PC-9 (cell line): ENCODE results near the gene GSTCD. TPM values are rescaled to one million over a fixed set of nuclear protein-coding genes. Genes with fewer than 3 reads are reported as not detected.

Source experiments
- BruUV-seq: library from RNA; stranded (reverse); fragments of 400-500 nt; replicated peaks from 2 replicates; lab custom pipeline; 2021; lab: Mats Ljungman, UMichigan
- CTCF ChIA-PET: fragments of 300-600 bp; sonication (Branson Sonifier 250); formaldehyde crosslinking; loops from one replicate; lab custom pipeline; 2022; ENCODE audit warnings: antibody characterized with exemption; lab: Charles Lee
- POLR2A ChIA-PET: fragments of 300-600 bp; sonication (Branson Sonifier 250); formaldehyde crosslinking; loops from one replicate; lab custom pipeline; 2022; ENCODE audit warnings: antibody characterized with exemption; ENCODE audit not compliant: unreplicated experiment; lab: Charles Lee
- DNase-seq, 2 experiments: peaks; one replicate each; pipeline versions ENCODE4 v3.0.0 to v3.0.0-alpha.2; 2015 to 2022; ENCODE audit warnings: mixed read lengths in 1 of 2
- H2AFZ ChIP-seq: fragments of 200-600 bp; sonication (generic); 2 replicates; pipeline ENCODE4 v1.8.1; 2017; ENCODE audit warnings: antibody characterized with exemption
- H3F3A ChIP-seq: fragments of 200-600 bp; sonication (generic); 2 replicates; pipeline ENCODE4 v1.8.1; 2017; ENCODE audit warnings: antibody characterized with exemption, mild to moderate bottlenecking, low read depth; ENCODE audit not compliant: insufficient read depth
- H3K27ac ChIP-seq: fragments of 200-600 bp; sonication (generic); 2 replicates; pipeline ENCODE4 v1.6.1; 2016; ENCODE audit warnings: mixed run types
- H3K27me3 ChIP-seq: fragments of 200-600 bp; sonication (generic); 2 replicates; pipeline ENCODE4 v1.6.1; 2016; ENCODE audit warnings: low read depth, mixed run types; ENCODE audit not compliant: insufficient read depth
- H3K36me3 ChIP-seq: fragments of 200-600 bp; sonication (generic); 2 replicates; pipeline ENCODE4 v1.6.1; 2016; ENCODE audit warnings: low read depth, mixed run types
- H3K4me1 ChIP-seq: fragments of 200-600 bp; sonication (generic); replicated peaks from 2 replicates; pipeline ENCODE4 v1.6.1; 2016; ENCODE audit warnings: mixed run types; ENCODE audit not compliant: insufficient read depth
- H3K4me2 ChIP-seq: fragments of 200-600 bp; sonication (generic); 2 replicates; pipeline ENCODE4 v1.6.1; 2017; ENCODE audit warnings: mixed run types
- H3K4me3 ChIP-seq: fragments of 200-600 bp; sonication (generic); 2 replicates; pipeline ENCODE4 v1.6.1; 2016; ENCODE audit warnings: mixed run types
- H3K79me2 ChIP-seq: fragments of 200-600 bp; sonication (generic); 2 replicates; pipeline ENCODE4 v1.6.1; 2017; ENCODE audit warnings: low read depth, mixed run types
- H3K9me2 ChIP-seq: fragments of 200-600 bp; sonication (generic); 2 replicates; pipeline ENCODE4 v1.8.1; 2017; ENCODE audit warnings: mild to moderate bottlenecking; ENCODE audit not compliant: insufficient read depth
- H3K9me3 ChIP-seq: fragments of 200-600 bp; sonication (generic); 2 replicates; pipeline ENCODE4 v1.8.1; 2016; ENCODE audit warnings: low read depth; ENCODE audit not compliant: insufficient read depth
- H4K20me1 ChIP-seq: fragments of 200-600 bp; sonication (generic); 2 replicates; pipeline ENCODE4 v1.8.1; 2017; ENCODE audit not compliant: insufficient read depth
- EZH2 ChIP-seq: fragments of 200-600 bp; sonication (generic); IDR thresholded peaks from 2 replicates; pipeline ENCODE4 v1.8.0; 2017; ENCODE audit warnings: antibody characterized with exemption, low read depth
- intact Hi-C: fragments of 100-400 bp; cut with micrococcal nuclease; formaldehyde crosslinking; loops from one replicate; pipeline ENCODE4 v1.10.0; 2022; ENCODE audit not compliant: unreplicated experiment
- total RNA-seq: library from RNA; stranded (reverse); gene quantifications from 2 replicates; pipeline ENCODE4 v1.2.3, GENCODE V29; 2021
- TF ChIP-seq, protein P1 (sequence below): fragments of 200-600 bp; sonication (generic); conservative IDR thresholded peaks from 2 replicates; pipeline ENCODE4 v1.6.1; 2017; ENCODE audit warnings: mixed run types, antibody characterized with exemption, mild to moderate bottlenecking, moderate library complexity

GSTCD gene
- total RNA-seq, 1 experiment from 2014 or later: 11.4 TPM

DNA sequence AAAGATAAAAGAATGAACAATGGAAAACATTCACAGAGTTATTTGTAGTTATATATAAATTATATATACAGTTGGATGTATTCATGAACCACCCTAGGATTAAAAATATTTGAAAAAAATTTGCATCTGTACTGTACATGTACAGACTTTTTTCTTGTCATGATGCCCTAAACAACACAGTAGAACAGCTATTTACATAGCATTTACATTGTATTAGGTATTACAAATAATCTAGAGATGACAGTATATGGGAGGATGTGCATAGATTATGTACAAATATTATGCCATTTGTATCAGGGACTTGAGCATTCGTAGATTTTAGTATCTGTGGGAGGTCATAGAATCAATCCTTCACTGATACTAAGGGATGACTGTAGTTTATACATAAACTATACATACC lies 44.8 kb downstream of the GSTCD start:
- no TSS peak for BruUV-seq
- H3K9me2 ChIP-seq: no peaks in the 10 kb centered on the region
- H3K4me1 ChIP-seq: no peaks in the 10 kb centered on the region
- intact Hi-C loops: no loop called here
- H3K4me2 ChIP-seq: no peak overlapping the region
- H3K4me3 ChIP-seq: no peak overlapping the region
- H3K27me3 ChIP-seq: no peaks in the 10 kb centered on the region
- TF ChIP-seq EZH2: no peak
- TF ChIP-seq, protein P1, sequence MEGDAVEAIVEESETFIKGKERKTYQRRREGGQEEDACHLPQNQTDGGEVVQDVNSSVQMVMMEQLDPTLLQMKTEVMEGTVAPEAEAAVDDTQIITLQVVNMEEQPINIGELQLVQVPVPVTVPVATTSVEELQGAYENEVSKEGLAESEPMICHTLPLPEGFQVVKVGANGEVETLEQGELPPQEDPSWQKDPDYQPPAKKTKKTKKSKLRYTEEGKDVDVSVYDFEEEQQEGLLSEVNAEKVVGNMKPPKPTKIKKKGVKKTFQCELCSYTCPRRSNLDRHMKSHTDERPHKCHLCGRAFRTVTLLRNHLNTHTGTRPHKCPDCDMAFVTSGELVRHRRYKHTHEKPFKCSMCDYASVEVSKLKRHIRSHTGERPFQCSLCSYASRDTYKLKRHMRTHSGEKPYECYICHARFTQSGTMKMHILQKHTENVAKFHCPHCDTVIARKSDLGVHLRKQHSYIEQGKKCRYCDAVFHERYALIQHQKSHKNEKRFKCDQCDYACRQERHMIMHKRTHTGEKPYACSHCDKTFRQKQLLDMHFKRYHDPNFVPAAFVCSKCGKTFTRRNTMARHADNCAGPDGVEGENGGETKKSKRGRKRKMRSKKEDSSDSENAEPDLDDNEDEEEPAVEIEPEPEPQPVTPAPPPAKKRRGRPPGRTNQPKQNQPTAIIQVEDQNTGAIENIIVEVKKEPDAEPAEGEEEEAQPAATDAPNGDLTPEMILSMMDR: no peak
- H3F3A ChIP-seq: no peaks in the 10 kb centered on the region
- H3K27ac ChIP-seq: no peak overlapping the region
- CTCF ChIA-PET: no interaction called here
- H3K9me3 ChIP-seq: no peaks in the 10 kb centered on the region
- H3K36me3 ChIP-seq: no peaks in the 10 kb centered on the region
- no peaks in the 10 kb centered on the region for H3K79me2 ChIP-seq
- H4K20me1 ChIP-seq: no peaks in the 10 kb centered on the region
- H2AFZ ChIP-seq: no peak overlapping the region
- no peak for DNase-seq
- POLR2A ChIA-PET: no interaction called here

DNA sequence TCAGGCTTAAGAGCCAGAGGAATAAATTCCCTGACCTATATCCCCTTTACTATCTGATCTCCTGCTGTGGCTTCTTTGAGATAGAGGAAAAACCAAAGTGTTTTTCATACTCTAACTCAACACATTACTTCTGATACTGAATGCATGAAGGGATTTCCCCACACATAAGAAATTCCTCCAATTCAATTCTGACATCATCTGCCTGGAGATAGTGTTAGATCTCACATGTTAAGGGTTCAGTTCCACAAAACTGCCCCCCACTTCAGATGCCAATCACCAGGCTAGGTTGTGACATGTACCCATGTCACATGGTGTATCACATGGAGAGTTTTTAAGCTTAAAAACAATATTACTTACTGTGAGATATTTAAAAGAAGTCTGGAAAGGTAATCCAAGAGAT lies 46.8 kb downstream of the GSTCD start:
- intact Hi-C loops: no loop called here
- Histone ChIP-seq H3K9me3 (no peaks in the 10 kb centered on the region), H3K4me1 (no peaks in the 10 kb centered on the region), H3K36me3 (no peaks in the 10 kb centered on the region), H3K9me2 (no peaks in the 10 kb centered on the region), H4K20me1 (no peaks in the 10 kb centered on the region), H3K27ac (no peak overlapping the region), H3F3A (no peaks in the 10 kb centered on the region), H3K4me2 (no peak overlapping the region), H3K27me3 (no peaks in the 10 kb centered on the region), H3K4me3 (no peak overlapping the region), H2AFZ (no peak overlapping the region), H3K79me2 (no peaks in the 10 kb centered on the region)
- ChIA-PET CTCF (no interaction called here), POLR2A (no interaction called here)
- no peak for TF ChIP-seq EZH2
- TF ChIP-seq, protein P1: no peak
- DNase-seq: no peak
- no TSS peak for BruUV-seq

DNA sequence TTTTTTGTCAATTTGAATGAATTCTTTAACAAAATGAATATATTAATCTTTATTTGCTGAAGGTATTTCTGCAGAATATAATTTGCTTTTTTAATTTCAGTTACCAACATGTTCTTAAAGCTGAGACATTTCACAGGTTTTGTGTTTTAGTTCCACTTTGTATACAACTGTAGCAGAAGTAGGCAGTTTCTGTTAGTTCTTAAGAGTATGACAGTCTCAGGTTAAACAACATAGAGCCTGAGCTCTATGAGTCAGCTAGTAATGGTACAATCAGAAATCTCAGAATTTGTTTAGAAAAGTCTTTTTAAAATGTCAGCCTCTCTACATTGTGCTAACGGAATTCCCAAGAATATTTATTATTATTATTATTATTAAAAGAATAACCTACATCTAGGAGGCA lies 50.4 kb downstream of the GSTCD start:
- no TSS peak for BruUV-seq
- CTCF ChIA-PET: no interaction called here

More for the DNA sequence above, 50.4 kb downstream of the GSTCD start:
- no peaks in the 10 kb centered on the region for H3K79me2 ChIP-seq
- H4K20me1 ChIP-seq: no peaks in the 10 kb centered on the region
- H3K36me3 ChIP-seq: no peaks in the 10 kb centered on the region
- H3K9me2 ChIP-seq: no peaks in the 10 kb centered on the region
- TF ChIP-seq, protein P1: no peak
- TF ChIP-seq EZH2: no peak
- no peaks in the 10 kb centered on the region for H3K4me1 ChIP-seq
- H3K4me2 ChIP-seq: no peak overlapping the region
- H3K9me3 ChIP-seq: no peaks in the 10 kb centered on the region
- H3K27me3 ChIP-seq: no peaks in the 10 kb centered on the region
- H3F3A ChIP-seq: no peaks in the 10 kb centered on the region
- H3K4me3 ChIP-seq: no peak overlapping the region
- POLR2A ChIA-PET: no interaction called here
- no peak for DNase-seq
- H2AFZ ChIP-seq: no peak overlapping the region
- H3K27ac ChIP-seq: no peak overlapping the region
- intact Hi-C loops: no loop called here
